Ishikawa (cell line): ENCODE measurements around the gene GDNF.

Experiments
- CEBPB ChIP-seq: IDR thresholded peaks from 2 replicates; pipeline ENCODE4 v1.6.1; 2012
- CREB1 ChIP-seq: IDR thresholded peaks from 2 replicates; pipeline ENCODE4 v1.6.1; 2012; ENCODE audit warnings: low read depth
- EGR1 ChIP-seq: IDR thresholded peaks from 2 replicates; pipeline ENCODE4 v1.6.1; 2012
- EP300 ChIP-seq: IDR thresholded peaks from 2 replicates; pipeline ENCODE4 v1.6.1; 2012; ENCODE audit warnings: borderline replicate concordance
- RAD21 ChIP-seq: IDR thresholded peaks from 2 replicates; pipeline ENCODE4 v1.6.1; 2012; ENCODE audit warnings: low read depth
- TAF1 ChIP-seq: IDR thresholded peaks from 2 replicates; pipeline ENCODE4 v1.6.1; 2012; ENCODE audit warnings: low read depth, mild to moderate bottlenecking
- TEAD4 ChIP-seq: IDR thresholded peaks from 2 replicates; pipeline ENCODE4 v1.6.1; 2012
- YY1 ChIP-seq: IDR thresholded peaks from 2 replicates; pipeline ENCODE4 v1.6.1; 2012; ENCODE audit warnings: low read depth
- TF ChIP-seq, protein P1 (sequence below): IDR thresholded peaks from 2 replicates; pipeline ENCODE4 v1.6.1; 2012
- TF ChIP-seq, protein P2 (sequence below): IDR thresholded peaks from 2 replicates; pipeline ENCODE4 v1.6.1; 2012

DNA sequence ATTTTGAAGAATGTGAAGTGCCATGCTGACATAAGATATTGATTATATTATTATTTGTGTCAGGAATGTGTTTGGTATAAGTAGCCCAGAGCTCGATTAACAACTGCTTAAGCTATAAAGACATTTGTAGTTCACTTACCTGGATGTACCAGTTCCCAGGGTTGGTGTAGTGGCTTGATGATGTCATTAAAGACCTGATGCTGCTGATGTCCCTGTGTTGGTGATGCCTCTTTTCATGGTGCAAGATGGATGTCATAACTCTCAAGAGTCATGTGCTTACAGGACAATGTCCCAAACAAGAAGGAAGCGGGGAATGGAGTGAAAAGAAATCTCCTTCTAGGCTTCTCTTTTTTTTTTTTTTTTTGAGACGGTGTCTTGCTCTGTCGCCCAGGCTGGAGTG, 11.5 kb upstream of the GDNF start:
- TF ChIP-seq CEBPB (no peak), TAF1 (no peak), YY1 (no peak), EGR1 (no peak), EP300 (no peak), TEAD4 (no peak), RAD21 (no peak), CREB1 (no peak)
- TF ChIP-seq, protein P1, sequence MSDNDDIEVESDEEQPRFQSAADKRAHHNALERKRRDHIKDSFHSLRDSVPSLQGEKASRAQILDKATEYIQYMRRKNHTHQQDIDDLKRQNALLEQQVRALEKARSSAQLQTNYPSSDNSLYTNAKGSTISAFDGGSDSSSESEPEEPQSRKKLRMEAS: no peak
- TF ChIP-seq, protein P2, sequence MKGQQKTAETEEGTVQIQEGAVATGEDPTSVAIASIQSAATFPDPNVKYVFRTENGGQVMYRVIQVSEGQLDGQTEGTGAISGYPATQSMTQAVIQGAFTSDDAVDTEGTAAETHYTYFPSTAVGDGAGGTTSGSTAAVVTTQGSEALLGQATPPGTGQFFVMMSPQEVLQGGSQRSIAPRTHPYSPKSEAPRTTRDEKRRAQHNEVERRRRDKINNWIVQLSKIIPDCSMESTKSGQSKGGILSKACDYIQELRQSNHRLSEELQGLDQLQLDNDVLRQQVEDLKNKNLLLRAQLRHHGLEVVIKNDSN: no peak
